ENCODE results near the gene RHPN2.

RHPN2 gene

GRCh38 chr19:33064792-33065550 is at the start of gene RHPN2:
RHPN2 (minus strand) TSS chr19:33064888; CDS start chr19:33064852, 36 bp downstream.
- DNase-seq (ENCODE audit: low read depth), result peak; percentile 20

DNA sequence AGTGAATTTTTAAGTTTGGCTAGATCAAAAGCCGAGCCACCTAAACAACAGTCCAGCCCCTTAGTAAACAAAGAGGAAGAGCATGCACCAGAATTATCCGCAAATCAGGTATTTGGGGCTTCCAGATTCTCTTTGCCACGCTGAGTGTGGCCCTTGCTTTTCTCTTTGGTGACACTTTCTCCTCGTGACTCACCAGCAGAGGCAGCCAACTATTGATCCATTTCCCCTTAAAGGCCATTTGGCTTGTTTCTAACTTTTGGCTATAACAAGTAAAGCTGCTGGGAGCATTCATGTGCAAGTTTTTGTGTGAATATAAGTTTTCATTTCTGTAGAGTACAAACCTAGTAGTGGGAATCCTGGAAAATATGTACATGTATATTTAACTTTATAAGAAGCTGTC is 49.6 kb upstream of the RHPN2 start:
- DNase-seq (ENCODE audit: low read depth), result no peak

DNA sequence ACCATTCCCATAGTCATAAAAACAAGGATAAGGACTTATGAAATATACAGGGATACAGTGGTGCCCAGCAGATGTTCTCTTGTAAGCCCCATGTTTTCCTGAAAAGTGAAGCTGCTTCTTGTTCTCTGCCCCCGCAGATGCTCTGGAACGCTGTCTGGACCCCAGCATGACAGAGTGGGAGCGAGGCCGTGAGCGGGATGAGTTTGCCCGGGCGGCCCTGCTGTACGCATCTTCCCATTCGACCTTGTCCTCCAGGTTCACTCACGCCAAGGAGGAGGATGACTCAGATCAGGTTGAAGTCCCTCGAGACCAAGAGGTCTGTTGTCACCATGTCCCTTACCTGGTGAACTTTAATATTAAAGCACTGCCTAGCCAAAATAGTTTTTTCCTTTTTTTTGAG is 46.9 kb upstream of the RHPN2 start:
- no peak for DNase-seq (ENCODE audit: low read depth)

DNA sequence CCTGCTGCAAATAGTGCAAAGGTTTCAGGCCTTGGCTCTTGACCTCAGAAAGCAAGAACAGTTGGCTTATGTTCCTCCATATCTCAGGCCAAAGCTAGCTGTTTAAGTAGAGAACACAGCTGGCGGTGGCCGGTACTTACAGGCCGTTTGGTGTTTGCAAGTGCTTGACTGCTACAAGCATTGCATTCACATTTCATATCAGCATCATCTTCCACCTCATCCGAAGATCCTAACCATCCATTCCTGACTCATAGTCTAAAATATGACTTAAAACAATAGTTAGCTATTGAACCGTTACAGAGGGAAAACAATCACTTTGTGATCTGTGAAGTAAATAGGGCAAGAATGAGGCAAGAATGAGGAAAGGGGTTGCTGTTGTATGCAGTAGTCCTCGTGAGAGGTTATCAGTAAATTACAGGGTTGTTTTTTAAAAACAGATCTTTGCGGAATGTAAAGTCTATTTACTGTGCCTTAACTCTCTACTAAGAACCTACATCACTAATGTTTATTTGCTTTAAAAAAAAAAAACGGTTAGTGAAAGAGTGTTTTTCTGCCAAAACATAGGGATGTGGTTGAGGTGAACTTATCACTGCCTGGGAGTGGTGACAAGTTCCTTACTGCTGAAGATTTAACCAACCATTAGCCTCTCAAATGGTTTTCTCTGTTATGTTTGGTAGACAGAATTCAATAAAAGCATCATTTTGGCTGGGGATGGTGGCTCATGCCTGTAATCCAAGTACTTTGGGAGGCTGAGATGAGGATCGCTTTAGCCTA is 45.6 kb upstream of the RHPN2 start:
- no peak for DNase-seq (ENCODE audit: low read depth)

- no peak for DNase-seq (ENCODE audit: low read depth)
These were observed 43.5 kb upstream of the RHPN2 start for GRCh38 chr19:33108161-33108560.

DNA sequence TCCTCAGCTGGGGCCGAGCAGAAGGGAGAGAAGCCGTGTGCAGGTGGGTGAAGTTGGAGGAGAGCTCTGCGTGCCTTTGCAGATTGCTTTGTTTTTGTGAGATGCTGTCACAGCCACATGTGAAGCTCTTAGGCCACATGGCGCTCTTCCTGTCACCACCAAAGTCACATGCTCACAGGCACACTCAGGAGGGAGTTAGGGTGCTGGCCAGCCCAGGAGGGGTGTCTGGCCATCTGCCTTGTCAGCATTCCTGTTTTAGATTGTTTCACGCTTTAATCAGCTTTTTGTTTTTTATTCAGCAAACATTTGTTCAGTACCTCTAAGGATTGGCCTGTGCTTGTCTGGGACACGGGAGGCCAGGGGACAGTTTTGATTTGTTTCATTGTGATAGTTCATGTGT is 38.2 kb upstream of the RHPN2 start:
- DNase-seq (ENCODE audit: low read depth), result no peak

GRCh38 chr19:33100894-33101644 is 36.4 kb upstream of the RHPN2 start:
- no peak for DNase-seq (ENCODE audit: low read depth)

DNA sequence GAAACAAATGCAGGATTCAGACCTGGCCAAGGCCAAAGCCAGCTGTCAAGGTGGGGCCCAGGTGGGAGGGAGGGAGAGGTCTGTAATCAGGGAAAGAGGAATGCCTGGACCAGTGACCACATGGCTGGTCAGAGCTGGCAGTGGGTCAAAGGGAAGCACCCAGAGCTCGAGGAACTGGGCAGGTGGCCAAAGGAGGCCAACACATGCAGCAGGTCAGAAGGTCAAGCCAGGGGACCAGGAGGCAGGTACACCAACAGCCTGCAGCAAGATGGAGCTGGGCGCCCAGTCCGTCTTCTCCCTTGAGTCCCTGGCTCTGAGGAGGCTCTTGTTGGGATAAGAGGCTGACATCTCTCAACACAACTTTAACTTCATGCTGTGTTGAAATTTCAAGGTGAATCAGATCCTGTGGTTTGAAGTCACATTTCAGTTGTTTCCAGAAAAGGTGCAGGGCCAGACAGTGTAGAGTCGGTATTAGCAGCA is 33.4 kb upstream of the RHPN2 start:
- no peak for DNase-seq (ENCODE audit: low read depth)

GRCh38 chr19:33096005-33096404 is 31.3 kb upstream of the RHPN2 start:
- DNase-seq (ENCODE audit: low read depth), result no peak

DNA sequence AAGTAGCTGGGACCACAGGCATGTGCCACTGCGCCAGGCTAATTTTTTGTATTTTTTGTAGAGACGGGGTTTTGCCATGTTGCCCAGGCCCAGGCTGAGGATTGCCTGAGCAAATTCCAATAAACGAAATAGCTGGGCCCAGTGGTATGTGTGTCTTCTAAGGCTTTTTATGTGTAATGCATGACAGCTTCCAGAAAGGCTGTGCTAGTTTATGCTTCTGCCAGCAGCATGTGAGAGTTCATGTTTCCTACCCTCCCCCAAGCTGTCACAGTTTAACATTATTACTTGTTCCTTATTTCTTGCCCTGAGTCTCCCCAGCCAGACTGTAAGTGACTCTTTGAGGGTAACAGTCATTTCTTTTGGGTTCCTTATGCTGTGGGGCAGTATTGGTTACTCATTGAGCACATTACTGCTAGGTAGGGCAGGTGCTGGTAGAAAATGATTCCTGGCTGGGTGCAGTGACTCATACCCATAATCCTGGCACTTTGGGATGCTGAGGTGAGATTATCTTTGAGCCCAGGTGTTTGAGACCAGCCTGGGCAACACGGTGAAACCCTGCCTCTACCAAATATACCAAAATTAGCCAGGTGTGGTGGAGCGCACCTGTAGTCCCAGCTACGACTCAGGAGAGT is 29.9 kb upstream of the RHPN2 start:
- DNase-seq (ENCODE audit: low read depth), result no peak

DNA sequence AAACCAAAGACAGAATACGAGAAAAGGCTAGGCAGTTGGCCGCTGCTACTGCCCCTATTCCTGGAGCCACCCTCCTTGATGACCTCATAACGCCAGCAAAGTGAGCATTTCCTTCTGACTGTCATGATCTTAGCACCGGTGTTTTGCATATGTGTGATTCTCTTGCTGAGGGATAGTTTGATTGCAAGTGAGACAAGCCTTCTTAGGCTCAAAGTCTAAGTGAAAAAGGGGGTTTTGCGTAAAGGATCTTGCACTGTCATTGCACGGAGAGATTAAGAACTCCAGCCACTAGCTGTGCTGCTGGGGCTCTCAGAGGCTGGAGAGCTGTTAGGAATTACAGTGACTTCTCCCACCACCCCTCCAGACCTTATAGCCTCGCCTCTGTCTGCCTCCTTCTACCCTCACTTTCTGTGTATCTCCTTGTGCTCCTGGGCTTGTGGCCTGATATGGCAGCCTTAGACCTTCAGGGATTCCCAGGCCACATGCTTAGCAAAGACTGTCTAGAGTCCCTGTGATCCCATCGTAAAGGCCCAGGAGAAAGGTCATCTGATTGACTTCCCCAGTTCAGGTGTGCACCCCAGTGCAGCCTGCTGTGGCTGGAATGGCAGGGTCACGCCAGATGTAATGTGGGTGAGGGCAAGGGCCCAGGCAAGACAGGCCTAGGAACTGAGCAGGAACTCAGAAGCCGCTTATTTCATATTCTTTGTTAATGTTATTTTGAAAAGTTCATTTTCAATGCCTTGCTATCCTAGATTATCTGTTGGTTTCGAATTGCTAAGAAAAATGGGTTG is 28.9 kb upstream of the RHPN2 start:
- no peak for DNase-seq (ENCODE audit: low read depth)

GRCh38 chr19:33090179-33090578 is 25.5 kb upstream of the RHPN2 start:
- no peak for DNase-seq (ENCODE audit: low read depth)

DNA sequence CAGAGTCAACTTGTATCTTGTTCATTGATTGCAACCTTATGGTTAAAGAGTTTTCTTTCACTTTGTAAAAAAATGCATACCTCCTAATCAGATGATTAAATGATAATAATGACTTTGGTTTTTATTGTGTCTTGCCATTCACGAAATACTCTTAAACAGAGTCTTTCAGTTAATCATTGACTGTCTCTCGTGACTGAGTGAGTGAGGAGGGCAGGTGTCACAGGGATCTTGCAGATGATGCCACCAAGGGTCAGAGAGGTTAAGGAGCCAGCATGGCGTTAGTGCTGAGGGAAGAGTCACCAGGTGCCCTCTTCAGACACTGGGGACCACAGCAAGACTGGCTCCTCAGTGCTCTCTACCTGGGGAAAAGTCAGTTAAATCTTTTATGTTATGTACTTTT is 24.3 kb upstream of the RHPN2 start:
- DNase-seq (ENCODE audit: low read depth), result no peak

GRCh38 chr19:33086955-33087354 is 22.3 kb upstream of the RHPN2 start:
- no peak for DNase-seq (ENCODE audit: low read depth)

- no peak for DNase-seq (ENCODE audit: low read depth)
These were observed 21.0 kb upstream of the RHPN2 start for GRCh38 chr19:33085570-33086128.

DNA sequence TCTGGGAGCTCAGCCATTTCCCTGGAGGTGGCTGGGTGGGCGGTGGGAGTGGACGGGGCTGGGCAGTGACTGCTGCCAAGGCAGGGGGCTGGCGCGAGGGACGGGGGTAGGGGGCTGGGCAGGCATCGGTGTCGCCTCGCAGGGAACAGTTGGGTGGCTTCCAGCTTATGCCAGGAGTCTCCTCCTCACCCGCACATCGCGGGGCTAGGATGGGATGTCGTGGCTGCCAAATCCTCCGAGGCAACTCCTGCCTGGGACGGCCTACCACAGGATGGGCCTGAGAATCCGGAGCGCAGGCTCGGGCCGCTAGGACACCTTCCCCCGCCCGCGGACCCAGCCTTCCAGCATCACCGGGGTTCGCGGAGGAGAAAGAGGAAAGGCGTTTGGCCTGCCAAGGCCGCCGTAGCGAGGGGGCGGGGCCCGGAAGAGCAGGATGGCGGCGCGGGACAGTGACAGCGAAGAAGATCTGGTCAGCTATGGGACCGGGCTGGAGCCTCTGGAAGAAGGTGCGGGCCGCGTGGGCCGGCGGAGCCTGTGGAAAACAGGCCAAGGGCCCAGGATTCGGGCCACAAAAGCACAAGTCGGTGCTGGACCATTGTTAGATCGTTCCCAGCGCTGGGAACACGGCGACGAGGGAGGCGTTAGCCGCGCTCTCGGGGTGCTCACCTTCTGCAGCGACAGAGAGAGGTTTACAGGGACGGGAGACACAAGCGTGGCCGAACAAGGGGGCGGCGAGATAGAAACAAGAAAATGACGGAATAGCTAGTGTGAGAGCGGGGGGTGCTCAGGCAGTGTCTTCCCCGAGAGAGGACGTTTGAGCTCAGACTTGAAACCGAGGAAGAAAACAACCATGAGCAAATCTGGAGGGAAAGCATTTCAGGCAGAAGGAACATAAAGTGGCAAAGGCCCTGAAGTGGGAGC is 16.3 kb upstream of the RHPN2 start, which contains the start of gene GPATCH1:
Gene GPATCH1 (plus strand): TSS at position 421 of the 921 bp plus-strand sequence. CDS start 13 bp downstream, at position 434.
- DNase-seq (ENCODE audit: low read depth), result peak; percentile 76

DNA sequence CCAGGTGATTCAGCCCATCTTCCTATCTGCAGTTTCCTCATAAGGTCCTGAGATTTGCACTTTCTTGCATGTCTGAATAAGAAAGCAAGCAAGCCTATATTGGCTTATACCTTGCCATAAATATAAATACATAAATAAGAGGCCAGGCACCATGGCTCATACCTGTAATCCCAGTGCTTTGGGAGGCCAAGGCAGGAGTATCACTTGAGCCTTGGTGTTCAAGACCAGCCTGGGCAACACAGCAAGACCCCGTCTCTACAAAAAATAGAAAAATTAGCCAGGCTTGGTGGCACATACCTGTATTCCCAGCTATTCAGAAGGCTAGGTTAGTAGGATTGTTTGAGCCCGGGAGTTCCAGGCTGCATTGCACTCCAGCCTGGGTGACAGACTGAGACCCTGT is 10.8 kb upstream of the RHPN2 start:
- no peak for DNase-seq (ENCODE audit: low read depth)

GRCh38 chr19:33071887-33072286 is 7.2 kb upstream of the RHPN2 start:
- no peak for DNase-seq (ENCODE audit: low read depth)

DNA sequence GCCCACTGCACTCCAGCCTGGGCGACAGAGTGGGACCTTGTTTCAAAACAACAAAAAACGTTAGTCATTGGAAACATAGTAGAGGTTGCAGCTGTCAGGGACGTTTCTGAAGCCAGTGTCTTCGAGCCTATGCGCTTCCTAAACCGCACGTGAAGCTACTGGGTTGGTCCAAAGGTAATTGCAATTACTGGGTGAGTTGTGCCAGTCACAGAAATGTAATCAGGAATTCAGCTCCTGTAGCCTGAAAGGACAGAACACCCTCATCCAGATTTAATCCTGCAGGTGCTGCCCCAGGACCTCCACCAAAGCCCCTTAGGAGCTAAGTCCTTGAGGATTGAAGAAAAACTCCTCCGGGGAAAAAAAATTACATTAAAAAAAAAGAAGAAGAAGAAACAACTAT is 2.4 kb upstream of the RHPN2 start:
- no peak for DNase-seq (ENCODE audit: low read depth)

DNA sequence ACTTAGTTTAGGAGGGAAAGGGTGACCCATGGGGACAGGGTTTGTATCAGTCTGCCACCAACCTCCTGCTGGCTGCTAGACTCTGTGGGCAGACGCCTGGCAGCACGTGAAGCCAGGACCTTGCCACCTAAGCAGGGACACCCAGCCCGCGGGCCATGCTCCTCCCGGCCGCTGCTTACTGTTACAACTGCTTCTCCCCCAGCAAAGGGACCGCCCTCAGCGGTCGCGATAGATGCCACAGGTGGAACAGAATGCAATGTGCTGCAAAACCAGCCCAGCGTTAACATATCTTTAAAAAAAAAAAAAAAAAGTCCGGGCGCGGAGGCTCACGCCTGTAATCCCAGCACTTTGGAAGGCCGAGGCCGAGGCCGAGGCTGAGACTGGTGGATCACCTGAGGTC is 1.9 kb upstream of the RHPN2 start:
- no peak for DNase-seq (ENCODE audit: low read depth)
